Measurements from ENCODE around the gene HHAT. TPM values are rescaled to one million over a fixed set of nuclear protein-coding genes. Genes with fewer than 3 reads are reported as not detected.

HHAT gene
- total RNA-seq, 3 donors from 2014 or later, result 0.26 to 0.71 (median 0.65) TPM

- Mint-ChIP-seq H3K9me3 (no peaks in the 10 kb centered on the region), H3K36me3 (ENCODE audit: insufficient read depth) (no peaks in the 10 kb centered on the region), H3K4me3 (no peak overlapping the region), H3K27me3 (ENCODE audit: low read depth) (no peaks in the 10 kb centered on the region), H3K4me1 (ENCODE audit: low read depth) (no peaks in the 10 kb centered on the region)
- ATAC-seq (no peak), DNase-seq (no peak)
Measured at GRCh38 chr1:210505601-210506496, 177.1 kb downstream of the HHAT start.

GRCh38 chr1:210506689-210507088 lies 178.0 kb downstream of the HHAT start:
- H3K36me3 Mint-ChIP-seq (ENCODE audit: insufficient read depth), result no peaks in the 10 kb centered on the region
- DNase-seq (no peak), ATAC-seq (no peak)
- no peak overlapping the region for H3K4me3 Mint-ChIP-seq
- no peaks in the 10 kb centered on the region for H3K4me1 Mint-ChIP-seq (ENCODE audit: low read depth)
- H3K27me3 Mint-ChIP-seq (ENCODE audit: low read depth), result no peaks in the 10 kb centered on the region
- H3K9me3 Mint-ChIP-seq, result no peaks in the 10 kb centered on the region

GRCh38 chr1:210516092-210516656 lies 187.5 kb downstream of the HHAT start:
- DNase-seq (no peak), ATAC-seq (no peak)
- Mint-ChIP-seq H3K36me3 (ENCODE audit: insufficient read depth) (no peaks in the 10 kb centered on the region), H3K9me3 (peaks cover 4% of the 10 kb centered on the region), H3K4me3 (no peak overlapping the region), H3K27me3 (ENCODE audit: low read depth) (no peaks in the 10 kb centered on the region), H3K4me1 (ENCODE audit: low read depth) (no peaks in the 10 kb centered on the region)

GRCh38 chr1:210516697-210517459 lies 188.2 kb downstream of the HHAT start:
- H3K9me3 Mint-ChIP-seq, result peaks cover 4% of the 10 kb centered on the region
- no peaks in the 10 kb centered on the region for H3K4me1 Mint-ChIP-seq (ENCODE audit: low read depth)
- no peaks in the 10 kb centered on the region for H3K27me3 Mint-ChIP-seq (ENCODE audit: low read depth)
- H3K36me3 Mint-ChIP-seq (ENCODE audit: insufficient read depth), result no peaks in the 10 kb centered on the region
- ATAC-seq, result no peak
- no peak for DNase-seq
- no peak overlapping the region for H3K4me3 Mint-ChIP-seq

- ATAC-seq (no peak), DNase-seq (no peak)
- Mint-ChIP-seq H3K9me3 (peaks cover 4% of the 10 kb centered on the region), H3K36me3 (ENCODE audit: insufficient read depth) (no peaks in the 10 kb centered on the region), H3K4me1 (ENCODE audit: low read depth) (no peaks in the 10 kb centered on the region), H3K27me3 (ENCODE audit: low read depth) (no peaks in the 10 kb centered on the region), H3K4me3 (no peak overlapping the region)
Measured at GRCh38 chr1:210523830-210524229, 195.1 kb downstream of the HHAT start.

GRCh38 chr1:210525716-210526454 lies 197.2 kb downstream of the HHAT start:
- ATAC-seq (no peak), DNase-seq (no peak)
- Mint-ChIP-seq H3K4me1 (ENCODE audit: low read depth) (no peaks in the 10 kb centered on the region), H3K27me3 (ENCODE audit: low read depth) (no peaks in the 10 kb centered on the region), H3K9me3 (no peaks in the 10 kb centered on the region), H3K4me3 (no peak overlapping the region), H3K36me3 (ENCODE audit: insufficient read depth) (no peaks in the 10 kb centered on the region)

- Mint-ChIP-seq H3K4me1 (ENCODE audit: low read depth) (no peaks in the 10 kb centered on the region), H3K36me3 (ENCODE audit: insufficient read depth) (no peaks in the 10 kb centered on the region), H3K9me3 (no peaks in the 10 kb centered on the region), H3K4me3 (no peak overlapping the region), H3K27me3 (ENCODE audit: low read depth) (no peaks in the 10 kb centered on the region)
- no peak for DNase-seq
- no peak for ATAC-seq
Measured at GRCh38 chr1:210527091-210527490, 198.4 kb downstream of the HHAT start.

- Mint-ChIP-seq H3K36me3 (ENCODE audit: insufficient read depth) (no peaks in the 10 kb centered on the region), H3K4me1 (ENCODE audit: low read depth) (no peaks in the 10 kb centered on the region), H3K9me3 (no peaks in the 10 kb centered on the region), H3K27me3 (ENCODE audit: low read depth) (no peaks in the 10 kb centered on the region), H3K4me3 (no peak overlapping the region)
- ATAC-seq, result no peak
- DNase-seq, result no peak
Measured at GRCh38 chr1:210531475-210532222, 202.9 kb downstream of the HHAT start.

GRCh38 chr1:210532223-210532598 lies 203.5 kb downstream of the HHAT start:
- H3K4me1 Mint-ChIP-seq (ENCODE audit: low read depth), result no peaks in the 10 kb centered on the region
- ATAC-seq (no peak), DNase-seq (no peak)
- H3K9me3 Mint-ChIP-seq, result no peaks in the 10 kb centered on the region
- no peaks in the 10 kb centered on the region for H3K27me3 Mint-ChIP-seq (ENCODE audit: low read depth)
- H3K4me3 Mint-ChIP-seq, result no peak overlapping the region
- no peaks in the 10 kb centered on the region for H3K36me3 Mint-ChIP-seq (ENCODE audit: insufficient read depth)

GRCh38 chr1:210535761-210536160 lies 207.1 kb downstream of the HHAT start:
- Mint-ChIP-seq H3K4me1 (ENCODE audit: low read depth) (no peaks in the 10 kb centered on the region), H3K9me3 (no peaks in the 10 kb centered on the region), H3K27me3 (ENCODE audit: low read depth) (no peaks in the 10 kb centered on the region), H3K36me3 (ENCODE audit: insufficient read depth) (no peaks in the 10 kb centered on the region), H3K4me3 (no peak overlapping the region)
- ATAC-seq, result no peak
- no peak for DNase-seq

- DNase-seq (no peak), ATAC-seq (no peak)
- H3K9me3 Mint-ChIP-seq, result no peaks in the 10 kb centered on the region
- H3K27me3 Mint-ChIP-seq (ENCODE audit: low read depth), result no peaks in the 10 kb centered on the region
- no peaks in the 10 kb centered on the region for H3K4me1 Mint-ChIP-seq (ENCODE audit: low read depth)
- no peak overlapping the region for H3K4me3 Mint-ChIP-seq
- no peaks in the 10 kb centered on the region for H3K36me3 Mint-ChIP-seq (ENCODE audit: insufficient read depth)
Measured at GRCh38 chr1:210536254-210536961, 207.7 kb downstream of the HHAT start.

- DNase-seq (no peak), ATAC-seq (no peak)
- Mint-ChIP-seq H3K36me3 (ENCODE audit: insufficient read depth) (no peaks in the 10 kb centered on the region), H3K9me3 (no peaks in the 10 kb centered on the region), H3K27me3 (ENCODE audit: low read depth) (no peaks in the 10 kb centered on the region), H3K4me3 (no peak overlapping the region), H3K4me1 (ENCODE audit: low read depth) (no peaks in the 10 kb centered on the region)
Measured at GRCh38 chr1:210540288-210540687, 211.6 kb downstream of the HHAT start.

GRCh38 chr1:210541680-210542358 lies 213.1 kb downstream of the HHAT start:
- DNase-seq (no peak), ATAC-seq (no peak)
- H3K36me3 Mint-ChIP-seq (ENCODE audit: insufficient read depth), result peaks cover 4% of the 10 kb centered on the region
- H3K27me3 Mint-ChIP-seq (ENCODE audit: low read depth), result no peaks in the 10 kb centered on the region
- H3K9me3 Mint-ChIP-seq, result no peaks in the 10 kb centered on the region
- no peaks in the 10 kb centered on the region for H3K4me1 Mint-ChIP-seq (ENCODE audit: low read depth)
- H3K4me3 Mint-ChIP-seq, result no peak overlapping the region

All from activated T-cell treated with anti-CD3 and anti-CD28 coated beads, Interleukin-2, amount 50 U/mL, for 4 hours (primary cell).